SK-N-SH treated with all-trans-retinoic acid at 6 μM for 48 hours (cell line): ENCODE measurements around the gene AAR2.

ENCODE experiments used
- ATAC-seq: fragments of 200-7000 bp; cut with Tn5 transposase; 3 replicates; pipeline ENCODE4 v1.9.1; 2020; ENCODE audit warnings: mild to moderate bottlenecking, moderate library complexity
- ARNTL ChIP-seq: fragments of 450-650 bp; formaldehyde crosslinking; IDR thresholded peaks from 2 replicates; pipeline ENCODE4 v1.5.0; 2020; ENCODE audit warnings: low read depth, mild to moderate bottlenecking, moderate library complexity, borderline replicate concordance
- BACH2 ChIP-seq: fragments of 250-450 bp; sonication (Bioruptor Pico); IDR thresholded peaks from 2 replicates; pipeline ENCODE4 v1.9.0; 2021; ENCODE audit warnings: mild to moderate bottlenecking, borderline replicate concordance
- CSDC2 ChIP-seq: fragments of 250-450 bp; sonication (Bioruptor Pico); IDR thresholded peaks from 2 replicates; pipeline ENCODE4 v1.5.0; 2020; ENCODE audit warnings: mild to moderate bottlenecking, moderate library complexity
- ESRRG ChIP-seq: fragments of 250-450 bp; sonication (Bioruptor Pico); IDR thresholded peaks from 2 replicates; pipeline ENCODE4 v1.6.1; 2021; ENCODE audit warnings: mild to moderate bottlenecking
- GLIS3 ChIP-seq: fragments of 250-450 bp; sonication (Bioruptor Pico); IDR thresholded peaks from 2 replicates; pipeline ENCODE4 v1.5.0; 2020; ENCODE audit warnings: mild to moderate bottlenecking, moderate library complexity
- ISL1 ChIP-seq: fragments of 250-450 bp; sonication (Bioruptor Pico); IDR thresholded peaks from 2 replicates; pipeline ENCODE4 v2.1.2; 2022; ENCODE audit warnings: mild to moderate bottlenecking, moderate library complexity
- POU6F1 ChIP-seq: fragments of 250-450 bp; sonication (Bioruptor Pico); IDR thresholded peaks from 2 replicates; pipeline ENCODE4 v1.8.0; 2021; ENCODE audit warnings: low read depth, mild to moderate bottlenecking, moderate library complexity, borderline replicate concordance
- PPARA ChIP-seq: fragments of 250-450 bp; sonication (Bioruptor Pico); IDR thresholded peaks from 2 replicates; pipeline ENCODE4 v1.5.0; 2020; ENCODE audit warnings: mild to moderate bottlenecking, borderline replicate concordance
- RARB ChIP-seq: fragments of 250-450 bp; sonication (Bioruptor Pico); IDR thresholded peaks from 2 replicates; pipeline ENCODE4 v1.8.0; 2021; ENCODE audit warnings: mild to moderate bottlenecking, moderate library complexity
- SNAI2 ChIP-seq: fragments of 250-450 bp; sonication (Bioruptor Pico); IDR thresholded peaks from 2 replicates; pipeline ENCODE4 v1.5.0; 2020; ENCODE audit warnings: mild to moderate bottlenecking, moderate library complexity
- TOX ChIP-seq: fragments of 250-450 bp; sonication (Bioruptor Pico); IDR thresholded peaks from 2 replicates; pipeline ENCODE4 v1.8.0; 2021; ENCODE audit warnings: mild to moderate bottlenecking, moderate library complexity, borderline replicate concordance
- ZC3H10 ChIP-seq: fragments of 250-450 bp; sonication (Bioruptor Pico); IDR thresholded peaks from 2 replicates; pipeline ENCODE4 v1.5.1; 2021; ENCODE audit warnings: mild to moderate bottlenecking, moderate library complexity
- ZFP3 ChIP-seq: fragments of 250-450 bp; sonication (Bioruptor Pico); IDR thresholded peaks from 2 replicates; pipeline ENCODE4 v1.5.0; 2020; ENCODE audit warnings: mild to moderate bottlenecking, moderate library complexity
- ZFP30 ChIP-seq: fragments of 450-650 bp; formaldehyde crosslinking; IDR thresholded peaks from 2 replicates; pipeline ENCODE4 v1.5.0; 2022; ENCODE audit warnings: mild to moderate bottlenecking, moderate library complexity
- ZNF565 ChIP-seq: fragments of 450-650 bp; formaldehyde crosslinking; conservative IDR thresholded peaks from 2 replicates; pipeline ENCODE4 v1.5.0; 2020; ENCODE audit warnings: low read depth, mild to moderate bottlenecking, moderate library complexity
- ZNF70 ChIP-seq: fragments of 450-650 bp; formaldehyde crosslinking; IDR thresholded peaks from 2 replicates; pipeline ENCODE4 v1.5.0; 2020; ENCODE audit warnings: mild to moderate bottlenecking, moderate library complexity
- ZNF8 ChIP-seq: fragments of 450-650 bp; formaldehyde crosslinking; IDR thresholded peaks from 2 replicates; pipeline ENCODE4 v1.5.0; 2020; ENCODE audit warnings: mild to moderate bottlenecking, moderate library complexity
- TF ChIP-seq, protein P1 (sequence below): fragments of 250-450 bp; sonication (Bioruptor Pico); IDR thresholded peaks from 2 replicates; pipeline ENCODE4 v1.5.1; 2021; ENCODE audit warnings: mild to moderate bottlenecking, moderate library complexity
- TF ChIP-seq, protein P2 (sequence below): fragments of 250-450 bp; sonication (Bioruptor Pico); IDR thresholded peaks from 2 replicates; pipeline ENCODE4 v1.8.0; 2020; ENCODE audit warnings: mild to moderate bottlenecking, moderate library complexity, borderline replicate concordance
- TF ChIP-seq, protein P3 (sequence below): fragments of 250-450 bp; sonication (Bioruptor Pico); IDR thresholded peaks from 2 replicates; pipeline ENCODE4 v1.5.1; 2020; ENCODE audit warnings: low read depth, mild to moderate bottlenecking, moderate library complexity

AAR2 gene

DNA sequence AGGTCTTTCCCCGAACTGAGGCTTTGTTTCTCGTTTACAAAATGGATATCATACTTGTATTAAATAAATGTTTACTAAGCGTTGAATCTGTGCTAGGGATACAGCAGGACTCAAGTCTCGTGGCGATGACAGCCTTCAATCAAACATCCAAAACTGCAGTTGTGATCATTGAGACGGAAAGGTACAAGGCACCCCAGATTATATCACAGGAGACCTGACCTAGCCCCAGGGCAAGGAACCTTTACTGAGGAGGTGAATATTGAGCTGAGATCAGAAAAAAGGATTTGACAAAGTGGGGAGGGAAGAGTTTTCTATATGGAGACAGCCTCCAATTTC is 476 bp downstream of the AAR2 start:
- TF ChIP-seq, protein P1, sequence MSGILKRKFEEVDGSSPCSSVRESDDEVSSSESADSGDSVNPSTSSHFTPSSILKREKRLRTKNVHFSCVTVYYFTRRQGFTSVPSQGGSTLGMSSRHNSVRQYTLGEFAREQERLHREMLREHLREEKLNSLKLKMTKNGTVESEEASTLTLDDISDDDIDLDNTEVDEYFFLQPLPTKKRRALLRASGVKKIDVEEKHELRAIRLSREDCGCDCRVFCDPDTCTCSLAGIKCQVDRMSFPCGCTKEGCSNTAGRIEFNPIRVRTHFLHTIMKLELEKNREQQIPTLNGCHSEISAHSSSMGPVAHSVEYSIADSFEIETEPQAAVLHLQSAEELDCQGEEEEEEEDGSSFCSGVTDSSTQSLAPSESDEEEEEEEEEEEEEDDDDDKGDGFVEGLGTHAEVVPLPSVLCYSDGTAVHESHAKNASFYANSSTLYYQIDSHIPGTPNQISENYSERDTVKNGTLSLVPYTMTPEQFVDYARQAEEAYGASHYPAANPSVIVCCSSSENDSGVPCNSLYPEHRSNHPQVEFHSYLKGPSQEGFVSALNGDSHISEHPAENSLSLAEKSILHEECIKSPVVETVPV (CRISPR knock-in tag): no peak
- TF ChIP-seq RARB (CRISPR knock-in tag) (no peak), ISL1 (no peak), ZFP3 (CRISPR knock-in tag) (no peak), ZNF565 (CRISPR knock-in tag) (no peak), PPARA (no peak), ZNF70 (CRISPR knock-in tag) (no peak), ZFP30 (CRISPR knock-in tag) (no peak), POU6F1 (CRISPR knock-in tag) (no peak), CSDC2 (CRISPR knock-in tag) (no peak)
- TF ChIP-seq, protein P2, sequence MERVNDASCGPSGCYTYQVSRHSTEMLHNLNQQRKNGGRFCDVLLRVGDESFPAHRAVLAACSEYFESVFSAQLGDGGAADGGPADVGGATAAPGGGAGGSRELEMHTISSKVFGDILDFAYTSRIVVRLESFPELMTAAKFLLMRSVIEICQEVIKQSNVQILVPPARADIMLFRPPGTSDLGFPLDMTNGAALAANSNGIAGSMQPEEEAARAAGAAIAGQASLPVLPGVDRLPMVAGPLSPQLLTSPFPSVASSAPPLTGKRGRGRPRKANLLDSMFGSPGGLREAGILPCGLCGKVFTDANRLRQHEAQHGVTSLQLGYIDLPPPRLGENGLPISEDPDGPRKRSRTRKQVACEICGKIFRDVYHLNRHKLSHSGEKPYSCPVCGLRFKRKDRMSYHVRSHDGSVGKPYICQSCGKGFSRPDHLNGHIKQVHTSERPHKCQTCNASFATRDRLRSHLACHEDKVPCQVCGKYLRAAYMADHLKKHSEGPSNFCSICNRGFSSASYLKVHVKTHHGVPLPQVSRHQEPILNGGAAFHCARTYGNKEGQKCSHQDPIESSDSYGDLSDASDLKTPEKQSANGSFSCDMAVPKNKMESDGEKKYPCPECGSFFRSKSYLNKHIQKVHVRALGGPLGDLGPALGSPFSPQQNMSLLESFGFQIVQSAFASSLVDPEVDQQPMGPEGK (CRISPR knock-in tag): no peak
- peak; percentile 14; the same call in 2 of the 3 replicates for ATAC-seq

- no peak for TF ChIP-seq ARNTL (CRISPR knock-in tag)
- no peak for TF ChIP-seq PPARA
- TF ChIP-seq RARB (CRISPR knock-in tag): no peak
- TF ChIP-seq ZNF8 (CRISPR knock-in tag): no peak
- TF ChIP-seq ZNF70 (CRISPR knock-in tag): no peak
- TF ChIP-seq SNAI2 (CRISPR knock-in tag): no peak
- no peak for ATAC-seq
Measured at GRCh38 chr20:36237477-36237876, 1.2 kb downstream of the AAR2 start.

GRCh38 chr20:36238153-36238552 is 1.9 kb downstream of the AAR2 start:
- ATAC-seq: no peak
- TF ChIP-seq SNAI2 (CRISPR knock-in tag) (no peak), ZNF8 (CRISPR knock-in tag) (no peak), PPARA (no peak), ISL1 (no peak), ZC3H10 (CRISPR knock-in tag) (no peak), ZFP3 (CRISPR knock-in tag) (no peak), ESRRG (no peak), ARNTL (CRISPR knock-in tag) (no peak), POU6F1 (CRISPR knock-in tag) (no peak), BACH2 (CRISPR knock-in tag) (no peak), CSDC2 (CRISPR knock-in tag) (no peak), GLIS3 (no peak), RARB (CRISPR knock-in tag) (no peak), TOX (CRISPR knock-in tag) (no peak), ZNF565 (CRISPR knock-in tag) (no peak), ZNF70 (CRISPR knock-in tag) (no peak)
- TF ChIP-seq, protein P2 (CRISPR knock-in tag): no peak
- TF ChIP-seq, protein P3, sequence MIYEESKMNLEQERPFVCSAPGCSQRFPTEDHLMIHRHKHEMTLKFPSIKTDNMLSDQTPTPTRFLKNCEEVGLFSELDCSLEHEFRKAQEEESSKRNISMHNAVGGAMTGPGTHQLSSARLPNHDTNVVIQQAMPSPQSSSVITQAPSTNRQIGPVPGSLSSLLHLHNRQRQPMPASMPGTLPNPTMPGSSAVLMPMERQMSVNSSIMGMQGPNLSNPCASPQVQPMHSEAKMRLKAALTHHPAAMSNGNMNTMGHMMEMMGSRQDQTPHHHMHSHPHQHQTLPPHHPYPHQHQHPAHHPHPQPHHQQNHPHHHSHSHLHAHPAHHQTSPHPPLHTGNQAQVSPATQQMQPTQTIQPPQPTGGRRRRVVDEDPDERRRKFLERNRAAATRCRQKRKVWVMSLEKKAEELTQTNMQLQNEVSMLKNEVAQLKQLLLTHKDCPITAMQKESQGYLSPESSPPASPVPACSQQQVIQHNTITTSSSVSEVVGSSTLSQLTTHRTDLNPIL: no peak
